ENCODE results near the gene DOCK1. TPM values are rescaled to one million over a fixed set of nuclear protein-coding genes. Genes with fewer than 3 reads are reported as not detected.

Gene DOCK1
- polyA plus RNA-seq, 1 experiment, result 37.9 TPM

DNA sequence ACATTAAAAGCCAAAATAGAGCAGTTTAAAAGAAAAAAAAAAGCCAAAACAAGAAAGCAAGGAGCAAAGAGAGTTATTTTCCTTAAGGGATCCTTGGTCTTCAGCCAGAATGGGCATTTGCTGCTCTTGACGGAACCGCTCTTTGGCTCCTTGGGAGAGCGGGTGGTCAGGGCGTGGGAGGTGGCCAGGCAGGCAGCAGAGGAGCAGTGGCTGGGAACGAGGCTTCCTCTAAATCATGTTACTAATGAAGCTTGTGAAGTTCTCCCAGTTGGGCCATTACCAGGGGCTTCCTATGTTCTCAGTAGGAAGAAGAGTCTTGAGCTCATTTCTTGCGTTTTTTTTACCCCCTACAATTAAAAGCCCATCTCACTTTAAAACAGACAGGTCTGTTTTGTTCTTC lies 116.6 kb downstream of the DOCK1 start:
- no peak overlapping the region for H3K4me3 ChIP-seq (ENCODE audit: low read depth, low read length)
- no peak overlapping the region for H3K27ac ChIP-seq (ENCODE audit: low read depth, low read length)
- no peaks in the 10 kb centered on the region for H3K9me3 ChIP-seq (ENCODE audit: control insufficient read depth, insufficient read depth, low read length)
- ChIA-PET CTCF (interaction anchor here (0.6 kb wide), 1 partner anchor 447 kb away, joined by 6 read pairs; no protein-coding TSS in a partner anchor), POLR2A (no interaction called here)
- TF ChIP-seq CTCF (IDR thresholded peaks at IDR 0.05; ENCODE audit: low read depth, low read length), result no peak
- H3K27me3 ChIP-seq (ENCODE audit: control insufficient read depth, insufficient read depth, low read length), result no peaks in the 10 kb centered on the region
- no peak for DNase-seq (ENCODE audit: low read depth, low spot score)

GRCh38 chr10:127024685-127025435 lies 119.6 kb downstream of the DOCK1 start:
- CTCF ChIA-PET, result interaction anchor here (1.5 kb wide), 1 partner anchor 829 kb away, joined by 3 read pairs; no protein-coding TSS in a partner anchor
- TF ChIP-seq CTCF (IDR thresholded peaks at IDR 0.05; ENCODE audit: low read depth, low read length), result no peak

DNA sequence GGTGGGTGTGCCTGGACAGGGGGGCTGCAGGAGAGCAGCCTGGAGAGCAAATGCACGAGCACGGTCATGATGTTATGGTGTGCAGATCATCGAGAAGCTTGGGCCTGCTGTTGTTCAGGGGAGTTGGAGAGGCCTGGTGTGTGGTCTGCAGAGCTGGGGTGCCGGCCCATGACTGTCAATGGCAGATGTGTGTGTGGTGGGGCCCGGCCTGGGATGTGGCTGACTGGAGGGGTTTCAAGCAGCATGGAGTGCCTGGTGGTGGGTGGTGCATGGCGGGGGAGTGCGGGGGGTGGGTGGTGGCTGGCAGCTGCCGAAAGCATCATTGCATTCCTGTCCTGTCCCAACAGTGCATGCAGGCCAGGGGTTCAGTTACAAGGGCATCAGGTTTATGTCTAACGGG lies 122.6 kb downstream of the DOCK1 start:
- Histone ChIP-seq H3K9me3 (ENCODE audit: control insufficient read depth, insufficient read depth, low read length) (no peaks in the 10 kb centered on the region), H3K27ac (ENCODE audit: low read depth, low read length) (no peak overlapping the region), H3K4me3 (ENCODE audit: low read depth, low read length) (no peak overlapping the region), H3K27me3 (ENCODE audit: control insufficient read depth, insufficient read depth, low read length) (no peaks in the 10 kb centered on the region)
- no peak for DNase-seq (ENCODE audit: low read depth, low spot score)
- CTCF ChIA-PET, result no interaction called here
- POLR2A ChIA-PET, result no interaction called here
- no peak for TF ChIP-seq CTCF (IDR thresholded peaks at IDR 0.05; ENCODE audit: low read depth, low read length)

More at GRCh38 chr10:127024685-127025435, 119.6 kb downstream of the DOCK1 start:
- H3K4me3 ChIP-seq (ENCODE audit: low read depth, low read length), result no peak overlapping the region
- H3K27me3 ChIP-seq (ENCODE audit: control insufficient read depth, insufficient read depth, low read length), result no peaks in the 10 kb centered on the region
- H3K27ac ChIP-seq (ENCODE audit: low read depth, low read length), result no peak overlapping the region
- H3K9me3 ChIP-seq (ENCODE audit: control insufficient read depth, insufficient read depth, low read length), result no peaks in the 10 kb centered on the region
- DNase-seq (ENCODE audit: low read depth, low spot score), result no peak
- POLR2A ChIA-PET, result no interaction called here

DNA sequence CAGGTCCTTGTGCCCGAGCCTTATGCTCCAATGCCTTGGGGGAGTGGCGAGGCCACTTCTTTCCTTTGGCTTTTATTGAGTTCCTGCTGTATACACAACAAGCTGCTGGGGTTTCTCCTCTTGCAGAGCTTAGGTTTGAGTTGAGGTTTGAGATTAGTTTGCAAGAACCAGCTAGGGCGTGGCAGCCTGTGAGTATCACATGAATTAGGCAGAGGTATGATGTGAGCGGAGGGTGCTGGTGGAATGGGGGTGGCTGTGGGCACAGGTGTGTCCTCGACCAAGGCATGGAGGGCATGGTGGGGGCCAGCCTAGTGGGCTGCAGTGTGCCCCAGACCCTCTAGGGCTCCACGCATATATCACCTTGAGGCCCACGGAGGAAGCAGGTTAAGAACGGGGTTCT lies 123.3 kb downstream of the DOCK1 start:
- Histone ChIP-seq H3K4me3 (ENCODE audit: low read depth, low read length) (no peak overlapping the region), H3K27ac (ENCODE audit: low read depth, low read length) (no peak overlapping the region), H3K27me3 (ENCODE audit: control insufficient read depth, insufficient read depth, low read length) (no peaks in the 10 kb centered on the region), H3K9me3 (ENCODE audit: control insufficient read depth, insufficient read depth, low read length) (no peaks in the 10 kb centered on the region)
- TF ChIP-seq CTCF (IDR thresholded peaks at IDR 0.05; ENCODE audit: low read depth, low read length), result no peak
- ChIA-PET POLR2A (no interaction called here), CTCF (no interaction called here)
- no peak for DNase-seq (ENCODE audit: low read depth, low spot score)

- no peak for DNase-seq (ENCODE audit: low read depth, low spot score)
- no peaks in the 10 kb centered on the region for H3K9me3 ChIP-seq (ENCODE audit: control insufficient read depth, insufficient read depth, low read length)
- no peak overlapping the region for H3K27ac ChIP-seq (ENCODE audit: low read depth, low read length)
- H3K4me3 ChIP-seq (ENCODE audit: low read depth, low read length), result no peak overlapping the region
- ChIA-PET CTCF (no interaction called here), POLR2A (no interaction called here)
- TF ChIP-seq CTCF (IDR thresholded peaks at IDR 0.05; ENCODE audit: low read depth, low read length), result no peak
- no peaks in the 10 kb centered on the region for H3K27me3 ChIP-seq (ENCODE audit: control insufficient read depth, insufficient read depth, low read length)
Measured at GRCh38 chr10:127029061-127029460, 123.8 kb downstream of the DOCK1 start.

Measured in AG04450 (cell line).